GM18499 (cell line): ENCODE measurements around the gene LRRC55.

ENCODE experiments used
- ATAC-seq: cut with Tn5 transposase; IDR thresholded peaks from one replicate; pipeline ENCODE4 v1.9.1; 2021; ENCODE audit warnings: moderate number of reproducible peaks; ENCODE audit not compliant: insufficient read depth, unreplicated experiment

The LRRC55 gene

GRCh38 chr11:57230791-57231538, 49.2 kb downstream of the LRRC55 start:
- ATAC-seq, result no peak

GRCh38 chr11:57231539-57232253, 49.9 kb downstream of the LRRC55 start:
- no peak for ATAC-seq

DNA sequence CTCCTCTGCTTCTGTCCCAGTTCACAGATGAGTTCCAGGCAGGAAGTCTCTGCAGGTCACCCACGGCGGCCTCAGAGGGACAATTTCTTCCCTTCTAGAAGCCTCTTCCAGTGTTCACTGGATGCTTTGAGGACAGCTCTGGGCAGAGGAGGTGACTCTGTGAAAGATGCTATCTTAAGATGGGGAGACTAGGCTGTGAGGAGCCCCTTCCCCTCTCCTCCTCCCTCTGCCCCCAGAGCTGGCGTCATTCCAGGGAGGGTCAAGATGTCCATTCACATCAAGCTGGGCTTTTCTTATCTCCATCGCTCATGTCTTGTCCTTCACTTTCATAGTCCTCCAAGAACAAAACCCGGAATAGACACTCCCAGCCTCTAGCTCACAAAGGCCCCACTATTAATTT, 51.9 kb downstream of the LRRC55 start:
- no peak for ATAC-seq

- ATAC-seq, result no peak
Observed at GRCh38 chr11:57235761-57236703, 54.3 kb downstream of the LRRC55 start.

DNA sequence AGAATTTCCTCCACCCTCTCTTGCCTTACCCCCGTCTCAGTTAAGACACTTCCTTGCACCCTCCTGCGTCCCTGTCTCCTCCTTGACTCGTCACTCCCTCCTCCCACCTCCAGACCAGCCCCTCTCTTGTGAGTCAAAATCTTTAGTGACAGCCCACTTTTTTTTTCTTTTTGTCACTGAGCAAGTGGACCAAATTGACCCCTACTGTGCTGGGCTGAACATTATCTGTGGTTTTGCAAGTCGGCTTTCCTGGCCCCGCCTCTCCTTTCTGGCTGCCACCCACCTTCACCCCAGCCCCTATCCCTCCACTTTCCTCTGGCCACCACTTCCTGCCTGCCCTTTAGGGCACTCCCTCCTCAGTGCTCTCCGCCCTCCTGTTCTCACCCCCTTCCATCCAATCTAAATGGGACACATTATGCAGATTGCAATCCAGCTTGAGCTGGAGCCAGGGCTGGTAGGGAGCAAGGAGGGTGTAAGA, 55.5 kb downstream of the LRRC55 start, which contains the start of gene APLNR:
Gene APLNR (minus strand): TSS at position 47 of the 478 bp plus-strand sequence. CDS start 246 bp downstream, outside the sequence.
- no peak for ATAC-seq

DNA sequence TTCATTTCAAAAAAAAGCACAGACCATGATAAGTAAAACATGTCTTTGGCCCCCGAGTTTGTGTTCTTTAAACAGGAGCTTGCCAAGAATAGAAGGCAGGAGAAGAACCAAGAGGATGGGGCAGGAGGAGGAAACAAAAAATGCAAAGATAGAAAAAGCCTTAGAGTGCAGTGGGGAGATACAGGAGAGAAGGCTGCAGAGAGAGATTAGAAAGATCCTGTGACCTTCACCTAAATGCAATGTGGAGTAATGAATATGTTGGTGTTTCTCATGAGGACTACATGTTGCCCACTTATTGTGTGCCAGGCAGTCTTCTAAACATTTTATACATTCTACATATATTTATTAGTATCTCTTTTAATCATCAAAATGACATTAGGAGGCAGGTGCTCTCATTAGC, 57.6 kb downstream of the LRRC55 start:
- no peak for ATAC-seq

DNA sequence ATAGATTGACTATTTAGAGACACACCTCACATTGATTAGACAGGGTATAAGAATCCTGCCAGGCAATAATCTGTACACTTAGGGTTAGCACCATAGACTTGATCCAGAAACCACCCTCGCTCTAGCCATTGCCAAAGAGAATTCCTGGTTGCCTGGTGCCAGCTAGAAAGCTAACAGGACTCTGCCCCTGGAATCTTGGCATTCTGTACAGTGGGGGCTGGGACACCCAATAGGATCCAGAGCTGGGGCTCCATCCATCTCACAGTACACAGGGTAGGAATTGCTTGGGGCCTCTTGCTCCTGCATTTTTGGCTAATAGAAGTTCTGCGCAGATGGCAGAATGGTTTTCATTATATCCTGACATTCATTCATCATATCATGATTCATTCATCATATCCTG, 58.3 kb downstream of the LRRC55 start:
- no peak for ATAC-seq

GRCh38 chr11:57240757-57241156, 59.0 kb downstream of the LRRC55 start:
- ATAC-seq, result no peak
